Measurements from ENCODE around the gene NMUR1. TPM values are rescaled to one million over a fixed set of nuclear protein-coding genes. Genes with fewer than 3 reads are reported as not detected.

The NMUR1 gene
- total RNA-seq, 1 donor from 2014 or later = 1.4 TPM

DNA sequence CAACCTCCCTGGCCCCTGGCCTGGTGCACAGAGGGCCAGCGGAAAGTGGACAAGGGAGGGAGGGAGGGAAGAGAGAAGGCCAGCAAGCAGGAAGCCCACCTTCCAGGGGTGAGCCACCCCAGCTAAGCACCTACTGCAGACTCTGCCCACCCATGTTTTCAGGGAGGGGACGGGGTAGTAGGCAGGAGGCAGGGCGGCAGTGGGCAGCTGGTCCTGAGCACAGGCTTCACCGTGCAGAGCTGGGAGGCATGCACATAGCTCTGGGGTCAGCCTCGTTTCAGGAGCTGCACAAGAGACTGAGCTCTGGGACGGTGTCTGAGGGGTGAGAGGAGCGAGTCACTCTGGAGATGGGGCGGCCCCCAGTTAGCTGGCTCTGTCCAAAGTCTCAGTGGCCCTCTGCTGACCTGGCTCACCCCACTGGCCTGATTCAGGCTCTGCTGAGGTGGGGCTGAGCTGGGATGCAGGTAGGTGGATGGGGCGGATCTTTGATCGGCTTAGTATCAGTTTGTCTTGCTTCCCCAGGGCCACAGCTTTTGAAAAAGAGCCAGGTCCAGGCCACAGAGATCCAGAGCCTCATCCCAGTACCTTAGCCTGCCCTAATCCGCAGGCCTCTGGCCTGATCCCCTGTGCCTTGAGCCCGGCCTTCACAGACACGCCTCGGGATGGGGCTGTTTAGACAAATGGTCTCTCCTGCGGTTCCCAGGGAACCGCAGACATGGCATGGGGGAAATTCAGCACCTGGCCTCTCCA lies 3.7 kb downstream of the NMUR1 start:
- intact Hi-C loops (cut with micrococcal nuclease) = no loop called here

DNA sequence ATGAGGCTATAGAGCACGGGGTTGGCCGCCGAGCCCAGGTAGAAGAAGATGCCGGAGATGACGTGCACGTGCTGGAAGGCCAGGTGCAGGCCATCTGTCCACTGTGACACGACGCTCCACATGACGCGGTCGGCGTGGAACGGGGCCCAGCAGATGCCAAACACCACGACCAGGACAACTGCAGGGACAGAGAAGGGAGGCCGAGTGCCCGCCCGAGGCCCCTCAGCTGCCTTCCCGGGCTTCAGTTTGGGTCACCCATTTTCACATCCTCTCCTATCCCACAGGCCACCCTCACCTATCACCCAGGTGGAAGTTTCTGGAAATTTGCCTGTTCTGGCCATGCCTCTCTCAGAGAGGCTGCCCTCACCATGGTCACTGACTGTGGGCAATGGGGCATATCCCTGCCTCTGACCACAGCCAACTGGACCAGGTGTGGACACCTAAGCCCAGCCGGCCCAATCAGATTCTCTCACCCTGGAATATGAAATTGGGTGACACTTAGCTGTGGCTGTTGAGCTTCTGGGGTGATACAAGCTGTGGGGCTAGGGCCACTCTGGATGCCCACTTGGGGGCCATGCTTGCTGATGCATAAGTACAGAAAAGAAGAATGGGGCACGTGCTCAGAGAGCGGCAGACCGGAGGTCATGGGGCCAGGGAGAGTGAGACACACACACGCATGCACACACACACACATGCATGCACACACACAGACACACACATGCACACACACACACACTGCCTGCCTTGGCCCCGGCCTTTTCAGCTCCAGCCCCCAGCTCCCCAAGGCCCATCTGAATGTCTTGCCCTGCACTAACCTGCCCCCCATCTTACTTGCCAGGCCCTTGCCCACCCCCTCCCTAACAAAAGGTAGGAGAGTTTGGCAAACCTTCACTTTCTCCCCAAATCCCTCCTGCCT lies 4.7 kb downstream of the NMUR1 start:
- intact Hi-C loops (cut with micrococcal nuclease) = no loop called here

DNA sequence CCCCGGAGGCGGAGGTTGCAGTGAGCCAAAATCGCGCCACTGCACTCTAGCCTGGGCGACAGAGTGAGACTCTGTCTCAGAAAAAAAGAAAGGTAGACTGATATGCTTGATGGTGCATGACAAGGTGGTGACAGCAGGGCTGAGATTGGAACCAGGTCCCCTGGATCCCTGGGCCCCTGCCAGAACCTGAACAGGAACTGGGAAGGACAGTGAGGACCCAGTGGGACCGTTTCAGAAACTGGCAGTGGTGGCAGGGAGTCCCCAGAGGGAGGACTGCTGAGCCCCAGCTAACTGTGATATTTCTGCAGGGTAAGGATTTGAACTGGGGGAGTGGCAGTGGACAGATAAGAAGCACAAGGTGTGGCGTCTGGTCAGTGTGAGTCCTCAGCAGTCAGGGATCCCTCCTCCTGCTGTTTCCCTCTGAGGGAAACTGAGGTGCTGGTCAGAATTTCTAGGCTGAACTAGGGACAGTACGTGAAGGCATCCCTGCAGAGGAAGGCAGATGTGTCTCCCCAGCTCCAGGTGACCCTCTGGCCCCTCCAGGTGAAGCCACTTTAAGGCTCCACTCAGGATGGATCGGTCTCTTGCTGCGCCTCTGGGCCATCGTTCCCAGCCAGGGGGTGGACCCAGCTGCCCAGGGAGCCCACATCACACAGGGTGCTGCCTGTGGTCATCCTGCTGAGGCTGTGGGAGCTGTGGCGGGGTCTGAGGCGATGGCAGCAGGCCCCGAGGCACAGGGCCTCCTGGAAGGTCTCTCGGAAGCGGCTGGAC lies 5.6 kb downstream of the NMUR1 start:
- intact Hi-C loops (cut with micrococcal nuclease) = no loop called here

DNA sequence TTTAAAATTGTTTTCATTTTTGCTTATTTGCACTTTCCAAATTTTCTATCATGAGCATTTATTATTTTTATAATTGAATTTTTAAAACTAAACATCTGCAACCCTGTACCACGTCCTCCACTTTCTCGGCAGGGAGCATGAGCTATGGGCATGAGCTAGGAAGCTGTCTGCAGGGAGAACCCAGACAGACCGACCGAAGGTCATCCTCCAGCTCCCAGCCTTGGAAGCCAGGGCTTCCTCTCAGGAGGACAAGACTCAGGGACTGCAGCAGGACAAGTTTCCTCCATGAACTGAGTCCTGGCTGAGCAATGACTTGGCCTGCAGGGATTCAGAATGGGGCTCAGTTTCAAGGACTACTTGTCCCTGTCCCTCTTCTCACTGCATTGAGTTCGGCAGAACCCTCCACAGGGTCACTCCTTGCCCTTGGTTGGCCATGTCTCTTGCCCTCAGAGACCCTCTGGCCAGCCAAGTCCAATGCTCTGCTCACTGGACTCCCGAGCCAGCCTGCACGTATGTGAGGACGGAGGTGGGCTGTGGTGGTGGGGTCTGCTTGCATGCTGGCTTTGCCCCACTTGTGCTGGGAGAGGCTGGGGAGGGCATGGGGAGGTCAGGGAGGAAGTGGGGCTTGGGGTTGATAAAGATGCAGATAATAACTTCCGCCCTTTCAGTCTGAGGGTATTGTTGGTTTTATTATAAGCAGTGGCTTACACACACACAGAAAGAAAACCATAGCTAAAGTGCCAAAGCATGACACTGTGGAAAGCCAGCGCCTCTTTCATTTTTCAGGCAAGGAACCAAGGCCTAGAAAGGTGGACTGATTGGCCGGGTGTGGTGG lies 6.6 kb downstream of the NMUR1 start:
- intact Hi-C loops (cut with micrococcal nuclease) = no loop called here

DNA sequence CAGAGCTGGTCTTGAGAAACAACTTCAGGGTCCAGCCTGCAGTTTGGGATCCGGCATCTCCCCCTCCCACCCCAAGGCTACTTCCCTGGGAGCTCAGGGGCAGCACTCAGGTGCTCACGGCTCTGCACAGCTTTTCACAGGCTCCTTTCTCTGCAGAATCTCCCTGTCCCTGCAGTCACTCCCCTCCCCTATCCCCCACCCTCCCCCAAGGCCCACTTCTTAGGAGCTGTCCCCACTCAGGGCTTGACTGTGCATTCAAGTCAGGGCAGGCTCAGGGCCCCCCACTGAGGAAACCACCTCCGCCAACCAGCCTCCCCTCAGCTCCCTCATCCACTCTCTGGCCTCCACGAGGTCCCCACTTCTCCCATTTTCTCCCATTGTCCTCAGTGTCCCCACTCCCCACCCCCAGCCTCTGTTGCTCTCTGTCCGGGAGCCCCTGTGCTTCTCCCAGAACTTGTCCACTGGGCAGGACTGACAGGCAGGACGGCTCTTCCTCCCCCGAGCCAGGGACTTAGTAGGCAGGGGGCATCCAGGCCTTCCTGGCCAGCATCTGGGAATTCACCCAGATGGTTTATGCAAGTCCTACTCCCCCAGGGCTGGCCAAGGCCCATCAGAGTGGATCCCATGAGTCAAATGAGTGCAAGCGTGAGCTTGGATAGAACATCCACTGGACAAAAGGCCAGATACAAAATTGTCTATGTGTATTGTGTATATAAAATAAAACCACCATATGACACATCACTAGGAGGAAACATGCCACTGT lies 7.6 kb downstream of the NMUR1 start:
- intact Hi-C loops (cut with micrococcal nuclease) = no loop called here

DNA sequence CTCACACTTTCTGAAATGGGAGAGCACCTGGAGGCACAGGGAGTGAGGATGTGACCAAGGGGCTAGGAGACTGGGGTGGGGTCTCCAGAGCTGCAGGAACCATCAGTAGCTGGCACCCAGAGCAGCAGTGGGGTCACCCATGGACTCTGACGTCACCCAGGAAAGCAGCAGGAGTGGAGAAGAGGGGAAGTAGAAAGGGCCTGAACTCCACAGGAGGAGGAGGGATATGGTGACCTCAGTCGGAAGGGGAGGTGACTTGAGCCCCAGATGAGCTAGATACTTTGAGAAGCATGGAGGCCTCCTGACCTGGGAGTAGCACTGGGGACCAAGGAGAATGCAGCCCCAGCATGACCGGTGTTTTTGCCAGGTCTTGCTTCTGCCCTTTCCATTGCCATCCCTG lies 8.8 kb downstream of the NMUR1 start:
- intact Hi-C loops (cut with micrococcal nuclease) = no loop called here

DNA sequence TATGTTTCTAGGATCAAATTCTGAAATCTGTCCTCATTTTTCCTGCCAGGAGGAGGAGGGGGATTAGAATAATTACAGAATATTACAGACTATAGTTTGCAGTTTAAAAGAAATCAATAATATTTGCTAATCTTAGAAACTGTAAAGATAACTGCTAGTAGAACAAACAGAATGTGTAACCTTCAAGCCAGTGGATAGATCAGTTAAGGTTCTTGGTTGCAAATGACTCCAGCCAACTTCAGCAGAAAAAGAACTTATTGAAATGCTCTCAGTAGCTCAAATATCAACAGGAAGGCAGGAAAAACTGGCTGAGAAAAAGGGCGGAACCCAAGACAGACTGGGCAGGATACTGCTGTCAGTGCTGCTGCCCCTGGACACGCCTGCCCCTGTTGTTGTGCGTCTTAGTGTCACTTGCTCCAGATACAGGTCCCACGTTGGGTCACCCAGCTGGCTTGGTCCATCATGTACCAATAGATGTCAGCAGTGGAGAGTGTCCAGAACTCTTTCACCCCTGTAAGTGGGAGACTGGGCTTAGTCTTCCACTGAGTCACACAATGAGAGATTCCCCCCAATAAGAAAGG lies 10.2 kb downstream of the NMUR1 start:
- intact Hi-C loops (cut with micrococcal nuclease) = no loop called here

DNA sequence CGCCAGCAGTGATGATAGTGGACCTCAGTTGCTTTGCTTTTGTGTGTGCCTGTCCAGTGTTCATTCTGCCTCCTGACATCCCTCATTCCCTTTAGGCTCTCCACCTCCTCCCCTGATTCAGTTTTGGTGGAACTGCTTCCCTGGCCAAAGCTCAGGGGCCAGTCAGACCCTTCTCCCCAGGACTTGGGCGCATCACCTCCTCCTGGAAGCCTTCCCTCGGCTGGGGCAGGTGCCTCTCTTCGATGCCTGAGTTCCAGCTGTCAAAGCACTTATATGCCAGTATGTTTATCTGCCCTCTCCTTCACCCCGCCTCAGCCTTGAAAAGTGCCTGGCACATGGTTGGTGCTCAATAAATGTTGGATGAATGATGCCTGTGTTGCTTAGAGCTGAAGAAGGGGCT lies 11.5 kb downstream of the NMUR1 start:
- intact Hi-C loops (cut with micrococcal nuclease) = no loop called here

DNA sequence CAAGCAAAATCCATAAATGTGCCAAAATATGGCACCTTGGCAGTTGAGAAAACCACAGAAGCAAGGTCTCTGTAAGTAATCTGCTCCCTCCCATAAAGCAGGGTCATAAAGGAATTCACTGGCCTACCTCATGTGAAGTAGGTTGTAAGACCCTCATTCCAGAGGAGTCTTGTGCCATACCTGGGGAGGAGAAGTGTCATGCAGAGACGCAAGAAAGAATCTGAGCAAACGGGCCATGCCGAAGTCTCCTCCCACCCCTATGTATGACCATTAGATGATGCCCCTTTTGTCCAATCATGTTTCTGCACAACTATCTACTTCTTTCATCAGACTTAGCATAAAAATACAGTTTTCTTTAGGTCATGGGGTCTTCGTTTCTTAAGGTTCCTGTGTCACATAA lies 14.6 kb downstream of the NMUR1 start:
- intact Hi-C loops (cut with micrococcal nuclease) = loop anchor here (2.0 kb wide), 1 partner anchor 191 kb away; no protein-coding TSS in a partner anchor

DNA sequence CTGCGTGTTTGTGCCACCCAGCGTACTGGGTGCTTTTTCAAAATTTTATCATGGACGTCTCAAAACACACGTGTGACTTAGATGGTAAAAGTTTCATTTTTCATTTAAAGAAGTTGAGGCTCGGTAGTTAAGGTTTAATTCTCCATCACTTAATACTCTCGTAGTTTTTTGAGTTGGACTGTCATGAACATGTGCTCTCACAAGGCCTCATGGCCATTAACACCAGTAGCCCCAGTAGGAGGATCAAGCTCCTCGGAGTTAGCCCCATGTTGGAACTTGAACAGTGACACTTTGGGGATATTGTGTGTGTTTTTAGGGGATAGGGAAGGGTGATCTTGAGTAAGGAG lies 15.3 kb downstream of the NMUR1 start:
- intact Hi-C loops (cut with micrococcal nuclease) = loop anchor here (1.0 to 5.0 kb wide), 10 partner anchors 30 to 459 kb away; partner anchors contain the start of genes NCL, PDE6D and PSMD1

DNA sequence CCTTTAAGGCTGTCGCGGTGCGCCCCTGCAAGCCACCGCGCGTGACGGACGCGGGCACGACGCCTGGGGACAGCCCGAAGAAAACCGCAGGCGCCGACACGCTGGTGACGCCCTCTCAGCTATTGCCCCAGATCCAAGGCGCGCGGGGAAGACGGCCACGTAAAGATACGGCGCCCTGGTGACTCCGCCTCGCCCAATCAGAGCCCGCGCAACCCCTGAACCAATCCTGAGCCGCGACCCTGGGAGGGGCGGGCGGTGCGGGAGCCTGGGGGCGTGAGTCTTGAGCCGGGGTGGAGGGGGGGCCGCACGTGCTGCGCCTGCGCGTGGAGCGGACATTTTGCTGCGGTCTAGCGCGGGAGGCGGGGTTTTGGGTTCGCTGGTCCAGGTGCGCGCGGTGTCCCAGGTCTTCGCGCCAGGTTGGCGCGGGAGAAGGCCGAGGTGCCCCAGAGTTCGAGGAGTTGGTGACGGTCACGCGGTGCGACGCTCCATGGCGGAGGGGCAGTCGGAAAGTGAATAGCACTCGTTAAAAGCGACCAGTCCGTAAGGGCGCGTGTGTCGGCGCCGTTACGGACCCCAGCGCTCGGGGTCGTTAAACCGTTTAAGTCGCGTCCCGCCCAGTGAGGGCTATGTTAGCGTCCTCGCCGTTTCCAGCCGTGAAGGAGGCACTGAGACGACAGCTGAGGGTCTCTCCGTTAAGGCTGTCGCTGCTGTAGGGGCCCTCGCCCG lies 15.9 kb downstream of the NMUR1 start:
- intact Hi-C loops (cut with micrococcal nuclease) = loop anchor here (1.0 to 5.0 kb wide), 10 partner anchors 31 to 458 kb away; partner anchors contain the start of genes NCL, PDE6D and PSMD1

DNA sequence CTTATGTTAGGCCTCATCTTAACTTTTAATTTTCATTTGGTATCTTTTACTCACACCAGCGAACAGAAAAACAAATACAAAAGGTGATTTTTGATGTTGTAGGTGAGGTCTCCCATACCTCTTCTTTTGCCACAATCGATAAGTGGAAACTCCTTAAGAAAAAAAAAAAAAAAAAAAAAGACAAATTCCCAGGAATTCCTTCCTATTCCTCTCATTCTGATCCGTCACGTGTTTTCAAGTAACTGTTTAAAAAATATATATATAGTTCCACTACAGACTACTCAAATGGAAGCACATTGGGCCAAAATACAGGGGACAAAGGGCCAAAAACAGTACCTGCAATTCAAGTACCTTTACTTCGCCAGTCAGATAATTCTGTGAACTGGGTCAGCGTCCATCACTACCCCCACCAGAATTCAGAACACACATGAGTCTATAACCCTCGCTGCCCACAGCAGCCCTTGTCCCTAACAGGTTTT lies 16.5 kb downstream of the NMUR1 start:
- intact Hi-C loops (cut with micrococcal nuclease) = loop anchor here (1.0 to 5.0 kb wide), 10 partner anchors 30 to 457 kb away; partner anchors contain the start of genes NCL, PDE6D and PSMD1

DNA sequence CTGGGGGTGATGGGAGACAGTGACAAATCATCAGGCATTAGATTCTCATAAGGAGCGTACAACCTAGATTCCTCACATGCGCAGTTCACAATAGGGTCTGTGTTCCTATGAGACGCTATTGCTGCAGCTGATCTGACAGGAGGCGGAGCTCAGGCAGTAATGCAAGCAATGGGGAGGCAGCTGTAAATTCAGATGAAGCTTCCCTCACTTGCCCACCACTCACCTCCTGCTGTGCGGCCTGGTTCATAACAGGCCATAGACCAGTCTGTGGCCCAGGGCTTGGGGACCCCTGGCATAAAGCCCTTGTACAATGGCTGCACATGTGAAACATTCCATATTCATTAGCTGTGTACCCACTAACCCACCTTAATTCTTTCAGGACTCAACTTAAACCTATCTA lies 18.0 kb downstream of the NMUR1 start:
- intact Hi-C loops (cut with micrococcal nuclease) = loop anchor here (5.0 kb wide), 1 partner anchor 285 kb away; no protein-coding TSS in a partner anchor

DNA sequence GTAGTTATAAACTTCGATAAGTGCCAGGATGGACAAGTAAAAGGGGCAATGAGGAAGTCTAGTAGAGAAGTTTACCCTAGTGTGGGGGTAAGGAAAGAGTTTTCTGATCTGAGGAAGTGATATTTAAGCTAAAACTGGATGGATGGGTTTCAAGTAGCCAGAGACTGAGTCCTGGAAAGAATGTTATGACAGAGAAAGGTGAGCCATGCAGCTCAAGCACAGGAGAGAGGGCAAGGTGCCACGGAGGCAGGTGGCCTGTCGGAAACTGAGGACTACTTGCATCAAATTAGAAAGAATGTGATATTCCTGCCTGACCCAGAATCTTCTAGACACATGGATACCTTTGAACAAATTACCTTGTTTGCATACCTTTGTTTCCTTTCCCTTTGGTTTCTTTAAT lies 26.5 kb downstream of the NMUR1 start:
- intact Hi-C loops (cut with micrococcal nuclease) = no loop called here

DNA sequence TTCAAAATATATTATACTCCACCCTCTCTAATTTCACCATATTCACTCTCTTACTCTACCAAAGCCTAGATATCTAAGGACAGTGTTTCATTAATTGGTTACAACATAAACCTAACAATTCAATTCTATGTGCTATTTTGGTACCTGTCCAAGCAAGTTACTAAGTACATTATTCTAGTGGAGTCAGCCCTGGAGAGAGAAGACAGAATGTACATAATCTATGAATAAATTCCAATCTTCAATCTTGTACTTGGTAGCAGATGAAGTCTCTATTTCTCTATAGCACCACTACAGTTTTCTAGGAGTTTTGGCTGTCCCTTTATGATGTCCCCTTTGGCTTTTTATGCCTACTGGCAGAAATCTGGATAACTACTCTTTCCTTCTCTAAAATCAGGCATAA lies 27.6 kb downstream of the NMUR1 start:
- intact Hi-C loops (cut with micrococcal nuclease) = no loop called here

DNA sequence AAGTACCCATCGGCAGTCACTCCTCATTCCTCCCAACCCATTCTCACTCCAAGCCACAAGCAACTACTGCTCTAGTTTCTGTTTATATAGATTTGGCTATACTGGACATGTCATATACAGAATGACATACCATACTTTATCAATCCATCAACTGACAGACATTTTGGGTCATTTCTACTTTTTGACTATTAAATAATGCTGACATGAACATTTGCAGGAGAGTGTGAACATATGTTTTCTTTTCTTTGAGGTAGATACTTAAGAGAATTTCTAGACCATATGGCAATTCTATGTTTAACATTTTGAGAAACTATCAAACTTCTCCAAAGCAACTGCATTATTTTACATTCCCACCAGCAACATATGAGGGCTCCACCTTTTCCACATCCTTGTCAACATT lies 32.6 kb downstream of the NMUR1 start:
- intact Hi-C loops (cut with micrococcal nuclease) = no loop called here

DNA sequence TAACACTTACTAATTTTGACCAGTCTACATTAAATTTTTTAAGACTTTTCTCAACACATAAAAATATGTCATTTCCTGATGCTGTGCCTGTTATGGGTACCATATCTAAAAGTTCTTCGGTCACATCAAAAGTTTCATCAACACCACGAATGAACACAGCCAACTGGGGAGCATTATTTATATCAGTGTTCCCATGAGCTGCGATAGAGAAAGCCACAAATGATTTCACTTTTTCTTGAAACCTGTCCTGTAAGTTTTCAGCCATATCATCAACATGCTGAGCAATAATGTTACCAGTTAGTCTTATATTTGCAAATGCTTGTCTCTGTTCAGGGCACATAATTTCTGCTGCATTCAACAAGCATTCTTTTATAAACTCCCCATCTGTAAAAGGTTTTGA lies 35.6 kb downstream of the NMUR1 start:
- intact Hi-C loops (cut with micrococcal nuclease) = no loop called here

DNA sequence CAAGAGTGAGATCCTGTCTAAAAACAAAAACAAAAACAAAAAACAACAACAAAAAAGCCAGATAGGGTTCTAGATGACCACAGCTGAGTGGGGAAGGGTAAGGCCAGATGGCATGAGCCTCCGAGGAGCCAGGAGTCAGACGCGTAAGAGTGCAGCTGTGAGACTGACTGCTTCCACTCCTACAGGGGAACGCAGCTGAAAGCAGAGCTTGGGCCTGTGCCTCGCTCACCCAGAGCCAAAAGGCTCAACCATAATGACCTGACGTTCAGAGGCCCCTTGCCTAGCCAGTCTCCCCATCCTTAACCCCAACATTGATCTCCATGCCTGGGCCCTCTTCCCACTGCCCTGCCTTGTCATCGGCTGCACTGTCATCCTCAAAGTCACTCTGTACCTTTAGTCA lies 39.4 kb downstream of the NMUR1 start:
- intact Hi-C loops (cut with micrococcal nuclease) = no loop called here

DNA sequence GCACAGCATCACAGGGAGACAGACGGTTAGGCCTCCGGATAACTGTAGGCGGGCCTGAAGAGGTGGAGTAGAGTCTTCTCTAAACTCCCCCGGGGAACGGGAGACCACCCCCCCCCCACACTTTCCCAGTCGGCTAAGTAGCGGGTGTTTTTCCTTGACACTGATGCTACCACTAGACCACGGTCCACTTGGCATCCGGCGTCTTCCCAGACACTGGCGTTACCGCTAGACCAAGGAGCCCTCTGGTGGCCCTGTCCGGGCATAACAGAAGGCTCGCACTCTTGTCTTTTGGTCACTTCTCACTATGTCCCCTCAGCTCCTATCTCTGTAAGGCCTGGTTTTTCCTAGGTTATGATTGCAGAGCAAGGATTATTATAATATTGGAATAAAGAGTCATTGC lies 40.3 kb downstream of the NMUR1 start:
- intact Hi-C loops (cut with micrococcal nuclease) = no loop called here
